AG09319 (cell line): ENCODE results near the gene FYCO1.

Experiments used
- DNase-seq: peaks from one replicate; pipeline ENCODE4 v3.0.0-alpha.2; 2010; ENCODE audit warnings: low read depth; ENCODE audit errors: extremely low read depth
- CTCF ChIP-seq: IDR thresholded peaks from 2 replicates; pipeline ENCODE4 v1.5.1; 2011; ENCODE audit warnings: low read depth, mild to moderate bottlenecking, inconsistent platforms, low read length, moderate library complexity

FYCO1 gene

GRCh38 chr3:45958321-45958791 lies 37.3 kb downstream of the FYCO1 start:
- TF ChIP-seq CTCF = no peak
- DNase-seq = no peak

GRCh38 chr3:45957586-45957985 lies 38.0 kb downstream of the FYCO1 start:
- no peak for TF ChIP-seq CTCF
- no peak for DNase-seq

GRCh38 chr3:45955706-45956105 lies 39.9 kb downstream of the FYCO1 start:
- DNase-seq = no peak
- TF ChIP-seq CTCF = no peak

GRCh38 chr3:45955017-45955647 lies 40.5 kb downstream of the FYCO1 start:
- no peak for TF ChIP-seq CTCF
- no peak for DNase-seq

- TF ChIP-seq CTCF = no peak
- no peak for DNase-seq
Observed at GRCh38 chr3:45954306-45954705, 41.3 kb downstream of the FYCO1 start.

- TF ChIP-seq CTCF = no peak
Observed at GRCh38 chr3:45953536-45953935, 42.1 kb downstream of the FYCO1 start.

GRCh38 chr3:45952456-45952855 lies 43.2 kb downstream of the FYCO1 start:
- no peak for DNase-seq
- no peak for TF ChIP-seq CTCF

More at GRCh38 chr3:45953536-45953935, 42.1 kb downstream of the FYCO1 start:
- DNase-seq = no peak
